Activated CD8-positive, alpha-beta memory T cell treated with anti-CD3 and anti-CD28 coated beads, Interleukin-2, amount 50 U/mL, for 1 hour (primary cell): ENCODE measurements around the gene ARL15.

ENCODE experiments used
- DNase-seq: peaks from one replicate; pipeline ENCODE4 v3.0.0-alpha.2; 2020; ENCODE audit errors: extremely low read depth

Gene ARL15

GRCh38 chr5:54156577-54156976, 153.8 kb downstream of the ARL15 start:
- DNase-seq, result no peak

DNA sequence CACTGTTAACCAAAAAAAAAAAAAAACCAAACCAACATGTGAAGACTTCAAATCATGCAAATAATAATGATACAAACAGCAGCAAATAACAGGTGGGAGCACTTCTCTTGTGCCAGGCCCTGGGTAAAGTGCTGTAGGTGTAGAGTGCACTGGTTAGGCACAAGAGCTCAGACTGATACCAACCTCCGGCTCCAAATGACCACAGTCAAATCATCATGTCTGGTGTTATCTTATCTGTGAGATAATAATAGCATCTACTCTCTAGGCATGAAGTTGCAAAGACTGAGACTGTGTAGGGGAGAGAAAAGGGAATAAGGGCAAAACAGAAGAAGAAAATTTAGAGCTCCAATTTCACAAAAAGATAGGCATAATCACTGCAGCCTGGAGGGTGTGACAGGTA, 159.5 kb downstream of the ARL15 start:
- DNase-seq, result no peak

DNA sequence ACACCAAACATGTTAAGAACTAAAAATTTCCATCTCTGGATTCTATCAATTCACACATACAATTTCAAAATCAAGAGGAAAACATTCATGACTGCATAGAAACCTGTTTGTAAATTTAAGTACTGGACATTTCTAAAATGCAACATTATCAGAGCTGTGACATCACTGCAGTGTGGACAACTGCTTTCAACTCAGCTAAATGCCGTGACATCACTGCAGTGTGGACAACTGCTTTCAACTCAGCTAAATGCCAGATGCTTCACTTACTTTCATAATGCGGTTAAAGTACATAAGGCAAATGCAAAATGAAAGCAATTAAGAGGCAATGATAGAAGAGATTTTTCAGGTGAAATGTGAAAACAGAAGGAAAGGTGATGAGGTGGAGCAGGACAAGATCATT, 161.5 kb downstream of the ARL15 start:
- no peak for DNase-seq

DNA sequence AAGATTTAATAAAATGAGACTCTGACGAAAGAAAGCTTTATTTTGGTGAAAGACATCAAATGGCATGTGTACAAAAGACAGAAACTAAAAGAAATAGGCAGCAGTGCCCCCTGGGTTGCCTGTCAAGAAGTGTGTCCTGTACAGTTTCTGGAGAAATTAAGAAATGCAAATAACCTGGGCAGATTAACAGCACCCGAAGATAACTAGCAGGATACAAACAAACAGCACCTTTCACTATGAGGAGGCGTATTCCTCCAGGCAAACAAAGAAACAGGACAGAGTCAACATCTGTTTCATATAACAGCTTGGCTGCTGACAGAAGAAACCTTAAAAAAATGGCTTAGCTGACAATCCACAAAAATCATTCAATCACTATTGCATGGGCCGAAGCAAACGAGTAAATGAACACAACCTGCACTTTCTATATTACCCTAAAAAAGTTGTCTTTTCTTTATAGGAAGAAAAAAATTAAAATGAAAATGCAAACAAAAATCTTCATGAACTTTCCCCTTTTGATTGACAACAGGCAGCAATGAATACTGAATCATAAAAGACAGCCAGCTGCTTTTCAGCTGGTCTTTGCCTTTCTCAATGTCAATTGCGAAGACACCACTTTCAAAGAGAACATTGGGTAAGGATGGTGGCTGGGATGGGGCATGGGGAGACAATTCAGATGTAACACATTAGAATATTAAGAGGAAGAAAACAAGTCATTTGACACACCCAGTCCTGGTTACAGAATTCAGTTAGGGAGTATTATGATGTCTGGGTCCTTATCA, 162.1 kb downstream of the ARL15 start:
- DNase-seq, result no peak

- no peak for DNase-seq
Measured at GRCh38 chr5:54146916-54147315, 163.5 kb downstream of the ARL15 start.

- DNase-seq, result no peak
Measured at GRCh38 chr5:54146390-54146789, 164.0 kb downstream of the ARL15 start.

DNA sequence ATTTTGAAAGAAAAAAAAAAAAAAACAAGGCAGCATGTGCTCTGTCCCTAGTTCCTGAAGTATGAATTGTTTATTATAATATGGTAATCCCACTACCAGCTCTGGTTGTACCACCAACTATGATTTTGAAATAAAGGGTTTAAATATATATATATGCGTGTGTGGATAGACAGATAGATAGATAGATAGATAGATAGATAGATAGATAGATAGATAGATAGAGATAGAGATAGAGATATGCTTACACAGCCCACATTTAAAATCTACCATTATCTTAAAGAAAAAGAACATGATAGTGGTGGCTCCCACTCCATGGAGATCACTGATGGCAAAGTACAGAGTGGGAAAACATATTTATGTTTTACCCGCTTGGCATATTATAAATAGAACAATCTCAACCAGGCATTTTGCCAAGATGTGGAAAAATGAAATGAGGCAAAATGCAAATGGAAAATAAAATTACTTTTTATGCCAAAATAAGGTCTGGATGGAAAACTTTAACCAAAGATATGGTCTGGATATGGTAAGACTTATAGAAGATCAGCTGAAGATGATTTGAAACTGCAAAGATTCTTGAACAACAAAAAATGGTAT, 170.0 kb downstream of the ARL15 start:
- DNase-seq, result no peak

DNA sequence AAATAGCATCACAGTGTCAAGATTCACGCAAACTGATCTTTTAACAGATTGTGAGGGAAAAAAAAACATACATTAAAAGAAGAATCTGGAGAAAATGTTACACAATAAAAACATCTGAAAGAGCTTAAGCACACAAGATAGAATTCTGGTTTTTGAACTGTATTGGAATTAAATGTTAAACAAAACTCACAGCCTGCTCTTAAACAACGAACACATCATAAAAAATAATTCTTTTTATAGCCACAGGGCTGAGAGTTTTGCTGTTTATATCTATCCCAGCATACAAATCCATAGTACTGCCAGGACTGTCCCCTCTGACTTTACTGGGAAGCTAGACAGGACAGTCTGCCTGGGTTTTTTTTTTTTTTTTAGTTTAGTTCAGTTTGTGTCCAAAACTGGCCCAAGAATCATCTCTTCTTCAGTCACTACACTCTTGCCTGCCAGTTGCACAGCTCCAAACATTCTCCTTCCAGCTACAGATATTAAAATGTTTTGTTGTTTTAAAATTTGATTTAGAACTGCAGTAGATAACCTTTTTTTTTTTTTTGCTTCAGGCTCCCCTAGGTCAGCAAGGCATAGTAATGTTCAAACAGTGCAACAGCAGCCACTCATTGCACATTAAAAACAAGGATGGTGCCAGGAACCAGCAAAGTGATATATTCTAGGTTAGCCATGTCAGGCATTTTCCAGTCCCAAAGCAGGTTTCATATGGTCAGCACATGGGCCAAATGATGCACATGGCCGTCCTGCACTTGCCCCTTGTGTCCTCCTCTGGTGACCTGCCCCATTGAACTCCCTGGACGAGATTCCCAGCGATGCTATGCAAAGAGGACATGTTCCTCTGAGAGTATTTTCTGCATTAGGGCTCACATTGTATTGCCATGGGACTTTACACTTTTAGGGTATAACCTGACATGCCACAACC, 173.6 kb downstream of the ARL15 start:
- no peak for DNase-seq

DNA sequence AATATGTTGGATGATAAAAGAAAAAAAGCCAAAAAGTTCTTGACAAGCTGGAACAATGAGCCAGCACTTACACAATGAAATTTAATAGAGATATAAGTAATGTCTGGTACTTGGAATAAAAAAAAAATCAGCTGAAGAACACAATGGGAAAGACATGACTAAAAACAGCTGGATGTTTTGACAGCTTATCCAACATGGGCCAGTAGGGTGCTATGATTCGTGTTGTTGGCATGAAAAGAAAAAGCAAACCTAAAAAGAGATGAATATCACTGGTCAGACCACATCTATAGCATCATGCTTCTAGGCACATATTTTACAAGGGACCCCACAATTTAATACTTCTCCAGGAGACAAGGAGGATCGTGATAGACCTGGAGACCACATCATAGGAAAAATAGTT, 175.3 kb downstream of the ARL15 start:
- DNase-seq, result no peak

- no peak for DNase-seq
Measured at GRCh38 chr5:54133917-54134316, 176.5 kb downstream of the ARL15 start.

DNA sequence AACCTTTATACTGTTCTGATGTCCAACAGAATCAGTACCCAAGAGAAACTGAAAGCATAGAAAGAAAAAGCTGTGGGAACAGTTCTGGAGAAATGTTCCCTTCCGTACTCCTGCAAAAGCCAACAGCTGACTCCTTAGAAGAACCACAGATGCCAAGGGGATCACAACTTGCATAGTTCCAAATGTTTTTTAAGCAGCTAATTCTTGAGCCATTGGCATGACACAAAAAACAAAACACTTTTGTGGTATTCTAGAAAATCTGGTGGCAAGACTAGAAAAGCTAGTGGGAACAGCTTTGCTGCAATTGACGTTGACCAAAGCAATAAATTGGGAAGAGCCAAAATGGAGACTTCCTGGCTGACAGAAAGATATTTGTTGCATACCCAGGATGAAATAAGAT, 189.9 kb downstream of the ARL15 start:
- DNase-seq, result no peak

DNA sequence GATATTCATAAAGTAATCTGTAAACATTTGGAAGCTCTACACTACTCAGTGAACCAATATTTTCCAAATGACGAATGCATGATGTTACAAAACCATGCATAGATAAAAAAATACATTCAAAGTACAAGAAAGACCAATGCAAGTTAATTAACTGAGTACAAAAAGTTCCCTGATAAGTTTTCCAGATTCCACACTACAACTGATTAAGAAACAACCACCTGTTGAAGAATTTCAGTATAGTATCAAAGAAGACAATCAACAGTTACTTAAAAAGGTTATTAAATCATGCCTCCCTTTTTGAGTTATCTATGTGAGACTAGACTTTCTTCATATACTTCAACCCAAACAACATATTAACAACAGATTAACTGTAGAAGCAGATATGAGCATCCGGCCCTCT, 192.4 kb downstream of the ARL15 start:
- no peak for DNase-seq

DNA sequence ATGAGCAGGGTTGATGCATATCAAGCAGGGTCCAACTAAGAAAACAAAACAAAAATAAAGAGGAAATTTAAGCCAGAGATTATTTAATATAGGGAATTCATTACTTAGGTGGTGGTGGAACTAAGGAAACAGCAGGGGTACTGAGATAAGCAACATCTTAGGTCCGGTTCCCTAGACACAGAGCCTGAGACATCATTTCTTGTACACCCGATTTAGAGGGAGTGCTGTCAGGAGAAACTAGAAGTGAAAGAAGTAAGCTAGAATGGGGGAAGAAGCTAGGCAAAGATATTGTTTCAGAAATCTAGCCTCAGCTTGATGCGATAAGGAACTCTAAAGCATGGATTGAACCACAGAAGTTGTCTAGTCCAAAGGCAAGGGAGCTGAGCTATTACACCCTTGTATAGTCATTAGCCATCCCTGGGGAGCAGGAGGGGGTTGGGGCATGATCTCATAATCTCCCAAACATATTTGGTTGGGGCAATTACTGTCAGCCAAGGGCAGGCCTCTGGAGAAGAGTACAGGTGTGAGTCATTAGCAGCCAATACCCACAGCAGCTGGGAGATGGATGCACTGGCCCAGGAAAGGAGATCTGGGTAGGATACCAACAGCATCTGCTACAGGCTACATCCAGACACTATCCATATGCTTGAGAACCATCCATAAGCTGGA, 194.5 kb downstream of the ARL15 start:
- no peak for DNase-seq

- no peak for DNase-seq
Measured at GRCh38 chr5:54113060-54113459, 197.3 kb downstream of the ARL15 start.

GRCh38 chr5:54109626-54110330, 200.6 kb downstream of the ARL15 start:
- DNase-seq, result no peak

DNA sequence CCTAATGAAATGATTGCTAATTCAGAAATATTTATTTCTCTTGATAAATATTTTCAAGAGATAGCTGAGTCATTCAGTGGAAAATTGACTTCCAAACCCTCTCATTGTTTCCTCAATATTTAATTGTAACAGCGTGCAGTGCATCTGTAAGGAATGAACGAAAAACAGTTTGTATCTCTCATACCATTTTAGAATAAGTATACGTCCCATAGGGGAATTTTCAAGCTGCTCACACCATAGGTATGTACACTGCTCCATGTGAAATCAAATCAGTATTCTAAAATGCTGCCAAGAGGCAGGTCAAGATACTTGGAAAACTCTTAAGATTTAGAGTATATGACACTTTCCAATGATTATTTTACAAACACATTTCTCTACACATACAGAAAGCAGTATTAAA, 202.2 kb downstream of the ARL15 start:
- no peak for DNase-seq

- DNase-seq, result no peak
Measured at GRCh38 chr5:54103871-54104270, 206.5 kb downstream of the ARL15 start.

GRCh38 chr5:54098267-54098666, 212.1 kb downstream of the ARL15 start:
- DNase-seq, result no peak

- DNase-seq, result no peak
Measured at GRCh38 chr5:54095969-54096368, 214.4 kb downstream of the ARL15 start.

DNA sequence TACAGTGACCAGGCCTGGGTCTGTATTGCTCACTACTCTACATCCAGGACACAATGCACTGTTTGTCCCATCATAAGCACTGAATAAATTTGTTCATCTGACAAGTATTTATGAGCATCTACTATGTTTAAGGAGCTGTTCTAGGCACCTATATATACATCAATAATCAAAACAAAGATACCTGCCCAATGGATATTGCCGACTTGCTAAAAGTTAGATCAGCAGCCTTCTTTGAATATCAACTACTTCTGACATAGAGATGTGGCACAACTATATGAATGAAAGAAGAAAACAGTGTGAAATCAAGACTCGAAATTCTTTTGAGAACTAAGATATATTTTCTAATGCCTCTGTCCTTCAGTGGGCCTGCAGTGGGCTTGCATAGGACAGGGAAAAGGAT, 215.7 kb downstream of the ARL15 start:
- no peak for DNase-seq

GRCh38 chr5:54093861-54094260, 216.5 kb downstream of the ARL15 start:
- no peak for DNase-seq
